Ishikawa (cell line): ENCODE measurements around the gene CSDE1.

Source experiments
- CEBPB ChIP-seq: IDR thresholded peaks from 2 replicates; pipeline ENCODE4 v1.6.1; 2012
- EP300 ChIP-seq: IDR thresholded peaks from 2 replicates; pipeline ENCODE4 v1.6.1; 2012; ENCODE audit warnings: borderline replicate concordance
- FOXM1 ChIP-seq: IDR thresholded peaks from 2 replicates; pipeline ENCODE4 v1.6.1; 2012; ENCODE audit warnings: low read depth, borderline replicate concordance
- MAX ChIP-seq: IDR thresholded peaks from 2 replicates; pipeline ENCODE4 v1.6.1; 2012
- TAF1 ChIP-seq: IDR thresholded peaks from 2 replicates; pipeline ENCODE4 v1.6.1; 2012; ENCODE audit warnings: low read depth, mild to moderate bottlenecking
- YY1 ChIP-seq: IDR thresholded peaks from 2 replicates; pipeline ENCODE4 v1.6.1; 2012; ENCODE audit warnings: low read depth
- ZBTB7A ChIP-seq: IDR thresholded peaks from 2 replicates; pipeline ENCODE4 v1.6.1; 2012; ENCODE audit warnings: low read depth
- TF ChIP-seq, protein P1 (sequence below): IDR thresholded peaks from 2 replicates; pipeline ENCODE4 v1.6.1; 2012; ENCODE audit warnings: low read depth, mild to moderate bottlenecking
- TF ChIP-seq, protein P2 (sequence below): IDR thresholded peaks from 2 replicates; pipeline ENCODE4 v1.6.1; 2012

- TF ChIP-seq EP300 (no peak), TAF1 (no peak), ZBTB7A (no peak), CEBPB (no peak), MAX (no peak), YY1 (no peak), FOXM1 (no peak)
- TF ChIP-seq, protein P1, sequence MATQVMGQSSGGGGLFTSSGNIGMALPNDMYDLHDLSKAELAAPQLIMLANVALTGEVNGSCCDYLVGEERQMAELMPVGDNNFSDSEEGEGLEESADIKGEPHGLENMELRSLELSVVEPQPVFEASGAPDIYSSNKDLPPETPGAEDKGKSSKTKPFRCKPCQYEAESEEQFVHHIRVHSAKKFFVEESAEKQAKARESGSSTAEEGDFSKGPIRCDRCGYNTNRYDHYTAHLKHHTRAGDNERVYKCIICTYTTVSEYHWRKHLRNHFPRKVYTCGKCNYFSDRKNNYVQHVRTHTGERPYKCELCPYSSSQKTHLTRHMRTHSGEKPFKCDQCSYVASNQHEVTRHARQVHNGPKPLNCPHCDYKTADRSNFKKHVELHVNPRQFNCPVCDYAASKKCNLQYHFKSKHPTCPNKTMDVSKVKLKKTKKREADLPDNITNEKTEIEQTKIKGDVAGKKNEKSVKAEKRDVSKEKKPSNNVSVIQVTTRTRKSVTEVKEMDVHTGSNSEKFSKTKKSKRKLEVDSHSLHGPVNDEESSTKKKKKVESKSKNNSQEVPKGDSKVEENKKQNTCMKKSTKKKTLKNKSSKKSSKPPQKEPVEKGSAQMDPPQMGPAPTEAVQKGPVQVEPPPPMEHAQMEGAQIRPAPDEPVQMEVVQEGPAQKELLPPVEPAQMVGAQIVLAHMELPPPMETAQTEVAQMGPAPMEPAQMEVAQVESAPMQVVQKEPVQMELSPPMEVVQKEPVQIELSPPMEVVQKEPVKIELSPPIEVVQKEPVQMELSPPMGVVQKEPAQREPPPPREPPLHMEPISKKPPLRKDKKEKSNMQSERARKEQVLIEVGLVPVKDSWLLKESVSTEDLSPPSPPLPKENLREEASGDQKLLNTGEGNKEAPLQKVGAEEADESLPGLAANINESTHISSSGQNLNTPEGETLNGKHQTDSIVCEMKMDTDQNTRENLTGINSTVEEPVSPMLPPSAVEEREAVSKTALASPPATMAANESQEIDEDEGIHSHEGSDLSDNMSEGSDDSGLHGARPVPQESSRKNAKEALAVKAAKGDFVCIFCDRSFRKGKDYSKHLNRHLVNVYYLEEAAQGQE = no peak
- TF ChIP-seq, protein P2, sequence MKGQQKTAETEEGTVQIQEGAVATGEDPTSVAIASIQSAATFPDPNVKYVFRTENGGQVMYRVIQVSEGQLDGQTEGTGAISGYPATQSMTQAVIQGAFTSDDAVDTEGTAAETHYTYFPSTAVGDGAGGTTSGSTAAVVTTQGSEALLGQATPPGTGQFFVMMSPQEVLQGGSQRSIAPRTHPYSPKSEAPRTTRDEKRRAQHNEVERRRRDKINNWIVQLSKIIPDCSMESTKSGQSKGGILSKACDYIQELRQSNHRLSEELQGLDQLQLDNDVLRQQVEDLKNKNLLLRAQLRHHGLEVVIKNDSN = no peak
Measured at GRCh38 chr1:114688526-114688925, 69.3 kb downstream of the CSDE1 start.
